HEK293T (cell line): ENCODE measurements around the gene ANXA8.

Source experiments
- BHLHE40 ChIP-seq: fragments of 450-650 bp; IDR thresholded peaks from 2 replicates; pipeline ENCODE4 v1.6.1; 2016; ENCODE audit warnings: mild to moderate bottlenecking, moderate library complexity, borderline replicate concordance
- ELF4 ChIP-seq: fragments of 450-650 bp; IDR thresholded peaks from 2 replicates; pipeline ENCODE4 v1.6.1; 2017; ENCODE audit warnings: antibody characterized with exemption
- FOXA1 ChIP-seq: fragments of 450-650 bp; IDR thresholded peaks from 2 replicates; pipeline ENCODE4 v1.6.1; 2016; ENCODE audit warnings: mild to moderate bottlenecking
- FOXK2 ChIP-seq: fragments of 450-650 bp; IDR thresholded peaks from 2 replicates; pipeline ENCODE4 v1.6.1; 2016; ENCODE audit warnings: mild to moderate bottlenecking
- FOXM1 ChIP-seq: fragments of 450-650 bp; IDR thresholded peaks from 2 replicates; pipeline ENCODE4 v1.6.1; 2017; ENCODE audit warnings: mild to moderate bottlenecking, borderline replicate concordance
- LEF1 ChIP-seq: fragments of 450-650 bp; IDR thresholded peaks from 2 replicates; pipeline ENCODE4 v1.6.1; 2017; ENCODE audit warnings: mild to moderate bottlenecking, borderline replicate concordance
- SP1 ChIP-seq: fragments of 450-650 bp; IDR thresholded peaks from 2 replicates; pipeline ENCODE4 v1.6.1; 2017
- TARDBP ChIP-seq: fragments of 450-650 bp; IDR thresholded peaks from 2 replicates; pipeline ENCODE4 v1.6.1; 2016
- ZNF384 ChIP-seq: fragments of 450-650 bp; IDR thresholded peaks from 2 replicates; pipeline ENCODE4 v1.6.1; 2016

GRCh38 chr10:47424231-47424630, 59.7 kb downstream of the ANXA8 start:
- TF ChIP-seq ELF4 = no peak
- no peak for TF ChIP-seq FOXA1
- no peak for TF ChIP-seq SP1
- TF ChIP-seq BHLHE40 = no peak
- TF ChIP-seq ZNF384 = no peak
- TF ChIP-seq FOXK2 = no peak
- TF ChIP-seq LEF1 = no peak
- no peak for TF ChIP-seq TARDBP
- no peak for TF ChIP-seq FOXM1
